KBM-7 (cell line): Measurements from ENCODE around the gene ENAH.
A peak's percentile ranks its signal among the peaks of the same experiment; 100 is the strongest.

ENCODE experiments used
- DNase-seq: peaks from one replicate; pipeline ENCODE4 v3.0.0-alpha.2; 2015
- in situ Hi-C: fragments of 300-500 bp; cut with MboI; formaldehyde crosslinking; loops from 2 replicates; pipeline ENCODE4 v1.14.3; 2020; ENCODE audit warnings: low sequenced_read_pairs, low pct_unique_long_range_greater_than_20kb, mixed read lengths

ENAH gene

DNA sequence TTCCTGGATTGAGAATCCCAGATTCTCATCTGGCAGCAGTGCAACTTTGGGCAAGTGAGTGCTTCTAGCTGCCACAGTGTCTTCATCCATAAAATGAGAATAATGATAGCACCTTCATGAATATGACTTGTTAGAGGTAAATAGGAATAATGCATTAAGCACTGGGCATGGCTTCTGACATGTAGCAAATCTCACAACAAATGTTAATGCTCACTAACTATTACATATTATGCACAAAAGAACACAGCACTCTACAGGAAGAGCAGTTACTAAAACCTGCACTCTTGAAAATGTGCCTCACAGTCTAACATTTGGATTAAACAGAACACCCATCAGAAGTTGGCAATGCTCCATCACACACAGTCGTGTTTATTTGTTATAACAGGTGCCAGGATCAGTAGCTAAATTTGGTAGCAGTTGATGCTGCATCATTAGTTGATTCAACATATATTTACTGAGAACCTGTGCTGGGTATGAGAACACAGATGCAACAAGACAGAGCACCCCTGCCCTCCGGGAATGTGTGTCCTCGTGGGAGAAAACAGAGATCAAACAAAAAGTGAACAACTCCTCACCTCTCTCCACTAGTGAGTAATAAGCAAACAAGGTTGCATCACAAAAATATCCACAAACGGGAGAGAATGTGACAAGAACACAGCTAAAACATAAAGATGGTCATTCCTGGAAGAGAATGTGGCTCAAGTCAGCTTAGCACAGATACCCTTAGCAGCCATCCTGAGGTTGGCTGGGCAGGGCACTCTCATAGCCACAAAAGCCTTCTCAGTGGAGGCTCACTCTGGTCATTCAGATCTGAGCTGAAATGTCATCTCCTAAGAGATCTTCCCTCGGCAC is 198.9 kb downstream of the ENAH start:
- in situ Hi-C loops: no loop called here
- DNase-seq: no peak

DNA sequence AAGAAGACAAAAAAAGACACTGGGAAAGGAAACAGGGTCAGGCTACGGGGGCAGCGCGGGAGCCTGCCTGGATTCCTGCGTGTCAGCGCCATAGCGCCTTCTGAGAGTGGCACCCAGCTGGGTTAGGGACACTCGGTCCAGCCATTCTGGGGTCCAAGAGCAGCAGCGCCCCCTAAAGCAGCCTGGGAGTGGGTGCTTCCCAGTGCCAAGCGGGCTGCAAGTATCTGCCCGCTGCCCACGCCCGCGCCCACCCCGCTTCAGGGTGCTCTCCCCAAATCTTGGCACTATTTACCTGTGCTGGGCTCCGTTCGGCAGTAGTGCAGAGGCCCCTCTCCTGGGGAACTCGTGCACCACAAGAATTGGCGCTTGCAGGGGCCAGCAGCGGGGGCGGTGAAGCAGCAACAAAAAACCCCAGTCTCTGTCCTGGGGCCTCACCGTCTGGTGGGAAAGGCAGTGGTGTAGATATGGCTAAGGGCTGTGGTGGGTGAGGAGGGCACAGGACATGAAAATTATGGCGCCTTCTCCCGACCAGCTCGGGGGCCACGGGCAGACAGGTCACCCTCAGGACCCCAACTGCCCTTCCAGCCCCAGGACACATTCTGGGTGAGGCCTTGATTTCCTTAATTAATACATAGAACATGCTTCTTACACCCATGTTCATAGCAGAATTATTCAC is 200.9 kb downstream of the ENAH start:
- DNase-seq: no peak
- in situ Hi-C loops: no loop called here

DNA sequence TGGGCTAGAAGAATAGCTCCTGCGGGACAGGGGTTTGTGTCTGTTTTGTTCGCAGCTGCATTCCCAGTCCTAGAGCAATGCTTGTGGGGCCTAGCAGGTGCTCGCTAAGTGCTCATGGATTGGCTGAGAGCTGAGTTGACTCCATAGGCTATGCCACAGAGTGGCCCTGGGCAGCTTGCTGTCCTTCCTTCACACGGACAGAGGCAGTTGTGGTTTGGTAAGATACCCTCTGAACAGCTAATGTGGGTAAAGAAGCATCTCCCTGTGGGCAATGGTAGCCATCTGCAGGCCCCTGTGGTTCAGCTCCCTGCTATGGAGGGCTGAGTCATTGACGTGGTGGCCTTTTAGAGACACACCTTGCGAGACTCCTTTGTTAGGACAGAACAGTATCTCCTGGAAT is 201.6 kb downstream of the ENAH start:
- DNase-seq: no peak

DNA sequence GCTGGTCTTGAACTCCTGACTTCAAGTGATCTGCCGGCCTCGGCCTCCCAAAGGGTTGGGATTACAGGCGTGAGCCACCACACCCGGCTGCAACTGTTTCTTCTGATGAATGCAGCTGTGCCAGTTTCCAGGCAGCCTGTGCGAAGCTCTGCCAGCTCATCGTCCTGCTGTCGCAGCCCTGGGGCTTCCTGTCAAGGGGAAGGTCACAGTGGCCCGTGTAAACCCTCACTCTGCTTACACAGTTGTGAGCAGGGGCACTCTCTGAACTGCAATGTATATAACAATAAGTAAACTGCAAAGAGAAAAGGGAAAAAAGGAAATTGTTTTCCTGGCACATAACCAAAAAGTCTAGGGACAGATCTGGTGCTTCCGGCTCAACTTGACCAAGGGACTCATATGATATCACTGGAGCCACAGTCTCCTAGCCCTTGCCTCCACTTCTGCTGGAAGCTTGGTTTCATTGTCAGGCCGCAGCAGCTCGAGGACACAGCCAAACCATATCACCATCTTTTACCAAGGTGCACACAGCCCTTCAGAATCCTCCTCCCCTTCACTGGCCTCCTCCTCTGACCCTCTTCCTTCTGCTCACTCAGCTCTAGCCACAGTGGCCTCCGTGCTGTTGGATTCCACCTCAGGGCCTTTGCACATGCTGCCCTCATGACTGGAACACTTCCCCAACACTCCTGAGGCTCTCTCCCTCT is 202.3 kb downstream of the ENAH start:
- in situ Hi-C loops: no loop called here
- peak; percentile 63 for DNase-seq

More for the DNA sequence above, 201.6 kb downstream of the ENAH start:
- in situ Hi-C loops: no loop called here

DNA sequence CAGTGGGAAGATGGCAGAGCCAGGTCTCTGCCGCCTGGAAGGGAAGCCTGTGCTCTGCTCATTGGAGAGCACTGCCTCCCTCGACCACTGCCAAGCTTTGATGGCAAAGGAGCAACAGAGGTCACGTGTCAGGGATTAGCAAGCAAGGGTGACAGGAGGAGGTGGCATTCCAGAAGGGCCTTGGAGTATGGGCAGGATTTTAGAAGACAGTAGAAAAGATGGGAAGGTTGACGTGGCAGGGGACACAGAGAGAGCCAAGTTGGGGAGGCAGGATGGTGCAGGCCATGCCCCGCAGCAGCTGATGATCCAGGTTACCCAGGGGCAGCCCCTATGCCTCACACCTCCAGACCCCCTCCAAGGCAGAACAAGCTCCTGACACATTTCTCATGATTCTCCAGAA is 203.1 kb downstream of the ENAH start:
- DNase-seq: no peak
- in situ Hi-C loops: no loop called here

DNA sequence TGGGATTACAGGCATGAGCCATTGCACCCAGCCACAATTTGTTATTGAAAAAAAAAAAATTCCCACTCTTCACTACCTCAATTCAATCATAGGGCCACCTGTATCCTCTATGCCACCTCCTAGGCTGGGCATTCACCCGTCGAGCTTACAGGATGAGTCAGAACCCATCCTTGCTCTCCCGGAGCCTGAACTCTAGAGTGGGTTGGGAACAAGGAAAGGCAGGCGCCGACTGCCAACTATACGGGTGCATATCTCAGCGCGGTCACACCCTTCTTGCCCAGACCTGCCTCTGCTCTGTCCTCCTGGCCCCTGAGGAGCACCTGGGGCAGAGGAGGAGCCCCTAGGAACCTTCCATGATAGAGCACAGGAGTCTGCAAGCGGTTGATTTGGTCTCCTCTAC is 203.7 kb downstream of the ENAH start:
- no peak for DNase-seq
- in situ Hi-C loops: no loop called here

DNA sequence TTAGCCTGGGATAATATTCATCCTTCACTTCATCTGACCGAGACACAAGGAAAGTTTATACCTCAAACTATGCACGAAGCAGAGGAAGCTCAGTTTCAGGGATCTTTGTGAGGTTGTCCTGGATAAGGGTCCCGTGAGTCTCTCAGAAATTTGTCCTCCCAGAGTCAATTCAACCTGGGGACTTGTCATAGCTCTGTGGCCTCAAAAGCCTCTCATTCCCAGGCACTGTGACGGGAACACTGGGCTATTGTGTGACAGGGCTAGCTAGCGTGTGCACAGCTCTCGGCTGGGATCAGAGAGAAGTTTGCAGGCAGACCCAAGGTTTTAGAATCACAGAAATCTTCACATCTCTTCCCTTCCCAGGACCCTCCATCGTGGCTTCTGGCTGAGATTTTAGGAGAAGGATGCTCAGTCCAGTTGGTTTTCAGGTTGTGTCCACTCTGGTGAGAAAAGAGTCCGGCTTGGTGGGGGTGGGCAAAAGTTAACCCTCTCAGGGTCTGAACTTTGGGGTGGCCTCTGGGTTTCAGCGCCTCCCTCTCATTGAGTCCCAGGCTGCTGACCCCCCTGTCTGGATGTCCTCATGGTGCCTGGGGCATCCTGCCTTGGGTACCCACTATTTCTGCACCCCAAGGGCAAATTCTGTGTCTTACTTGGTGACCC is 204.6 kb downstream of the ENAH start:
- DNase-seq: no peak
- in situ Hi-C loops: no loop called here

DNA sequence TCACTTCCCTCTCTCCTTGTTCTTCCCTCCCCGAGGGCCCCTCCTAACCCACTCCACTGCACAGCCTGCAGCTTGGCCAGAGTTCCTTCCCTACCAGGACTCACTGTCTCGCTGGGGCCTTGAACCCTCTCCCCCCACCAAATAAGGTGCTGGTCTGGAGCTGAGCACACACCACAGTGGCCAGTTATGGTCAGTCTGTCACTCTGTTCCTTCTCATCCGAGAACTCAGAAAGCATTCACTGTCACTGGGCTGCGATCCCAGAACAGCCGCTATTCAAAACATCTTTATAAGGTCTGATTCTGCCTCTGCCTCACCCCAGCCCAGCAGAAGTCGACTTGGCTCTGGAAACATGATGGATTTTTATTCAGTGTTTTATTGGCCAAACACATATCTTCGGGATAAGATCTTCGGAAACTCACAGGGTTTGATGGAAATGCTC is 205.3 kb downstream of the ENAH start:
- DNase-seq: no peak
- in situ Hi-C loops: no loop called here

DNA sequence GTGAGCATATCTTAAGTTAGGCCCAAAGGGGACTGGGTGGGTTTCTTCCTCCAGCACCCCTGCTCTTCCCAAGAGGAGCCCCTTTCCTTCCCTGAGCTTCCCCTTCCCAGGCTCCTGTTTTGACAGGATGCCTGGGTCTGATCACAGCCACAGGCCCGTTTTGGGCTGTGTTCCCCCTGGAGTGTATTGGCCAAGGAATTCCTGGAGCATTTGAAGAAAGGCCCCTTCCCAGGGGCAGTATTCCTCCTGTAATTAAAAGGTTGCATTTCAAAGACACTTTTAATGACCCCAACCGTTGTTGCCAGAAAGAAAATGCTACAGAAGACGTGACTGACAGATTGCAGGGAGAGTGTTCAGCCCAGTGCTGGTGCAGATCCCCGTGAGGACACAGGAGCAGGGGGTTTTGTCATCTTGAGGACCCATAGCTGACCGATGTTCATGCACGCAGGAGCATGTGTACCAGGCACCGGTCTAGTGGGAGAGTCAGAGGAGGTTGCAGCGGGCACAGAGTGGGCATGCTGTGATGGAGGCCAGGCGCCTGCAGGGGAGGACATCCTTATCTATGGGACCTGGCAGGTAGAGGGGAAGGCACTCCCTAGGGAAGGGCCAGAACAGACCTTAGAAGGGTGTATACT is 205.8 kb downstream of the ENAH start:
- no peak for DNase-seq
- in situ Hi-C loops: no loop called here

DNA sequence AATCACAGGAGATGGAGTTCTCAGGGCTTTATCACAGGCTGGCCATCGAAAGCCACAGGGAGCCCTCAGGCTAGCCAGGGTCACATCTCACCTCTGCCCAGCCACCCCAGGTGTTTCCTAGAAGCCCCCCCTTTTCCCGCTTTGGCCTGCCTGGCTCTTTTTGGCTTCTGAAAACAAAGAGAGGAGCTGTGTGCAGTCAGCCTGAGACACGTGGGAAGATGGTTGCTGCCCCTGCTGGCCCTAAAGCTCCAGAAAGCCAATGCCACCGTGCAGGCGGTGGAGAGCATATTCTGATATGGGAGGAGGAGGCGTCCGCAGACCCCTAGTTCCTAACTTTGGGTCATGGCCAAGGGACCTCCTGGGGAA is 206.3 kb downstream of the ENAH start:
- no peak for DNase-seq
- in situ Hi-C loops: no loop called here

DNA sequence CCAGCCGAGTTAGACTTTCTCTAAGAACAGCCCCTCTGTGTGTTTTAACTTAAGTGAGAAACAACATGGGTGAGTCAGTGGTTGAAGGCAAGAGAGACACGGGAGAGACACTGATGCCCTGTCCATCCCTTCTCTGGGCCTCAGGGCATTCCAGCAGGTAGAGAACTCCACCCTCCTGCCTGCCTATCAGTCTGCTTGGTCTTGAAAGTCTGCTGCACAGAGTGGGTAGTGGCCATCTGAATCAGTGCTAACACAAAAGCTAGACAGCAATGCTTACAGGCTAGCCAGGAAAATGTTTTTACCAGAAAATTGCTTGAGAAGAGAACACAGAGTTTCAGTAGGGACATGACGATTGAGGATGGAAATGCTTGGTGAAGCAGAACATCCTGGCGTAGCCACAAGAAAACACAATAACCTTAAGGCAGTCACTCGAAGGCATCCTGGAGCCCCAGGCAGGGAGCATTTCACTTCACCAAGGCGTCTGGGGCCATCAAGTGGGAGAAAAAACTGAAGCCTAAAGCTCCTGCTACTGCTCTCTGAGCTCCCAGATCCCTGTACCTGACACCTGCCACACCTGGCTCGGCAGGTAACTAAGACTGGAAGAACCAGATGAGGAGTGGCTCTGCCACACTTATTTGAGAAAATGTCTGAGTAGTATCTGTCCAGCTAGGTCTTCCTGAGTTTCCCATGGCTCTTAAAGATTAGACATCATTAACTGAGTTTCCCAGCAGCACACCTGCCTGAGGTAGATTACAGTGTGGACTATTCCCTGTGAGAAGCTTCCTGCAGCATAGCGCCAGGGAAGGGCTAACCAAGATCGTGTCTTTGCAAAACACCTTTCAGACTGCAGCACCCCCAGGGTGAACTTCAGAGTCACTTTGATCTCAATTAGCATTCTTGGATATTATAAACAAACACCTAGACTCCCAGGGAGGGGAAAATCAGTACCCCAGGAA is 207.0 kb downstream of the ENAH start:
- no peak for DNase-seq
- in situ Hi-C loops: no loop called here

DNA sequence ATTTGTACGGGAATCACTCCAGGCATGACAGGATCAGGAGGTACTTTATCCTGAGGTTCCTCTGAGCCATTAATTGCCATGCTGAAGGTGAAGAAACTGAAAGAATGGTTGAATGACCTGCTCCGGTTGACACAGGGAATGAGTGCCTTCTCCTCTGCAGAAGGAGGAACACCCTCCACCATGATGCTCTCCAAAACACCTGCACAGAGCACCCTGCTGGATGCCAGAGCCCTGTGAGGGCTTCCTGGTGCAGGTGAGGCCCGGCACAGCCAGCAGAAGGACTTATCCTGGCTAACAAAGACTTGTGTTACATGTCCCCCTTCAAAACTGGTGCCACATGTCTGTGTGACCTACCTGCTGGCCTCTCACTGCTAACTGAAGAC is 210.8 kb downstream of the ENAH start:
- DNase-seq: no peak
- in situ Hi-C loops: no loop called here

DNA sequence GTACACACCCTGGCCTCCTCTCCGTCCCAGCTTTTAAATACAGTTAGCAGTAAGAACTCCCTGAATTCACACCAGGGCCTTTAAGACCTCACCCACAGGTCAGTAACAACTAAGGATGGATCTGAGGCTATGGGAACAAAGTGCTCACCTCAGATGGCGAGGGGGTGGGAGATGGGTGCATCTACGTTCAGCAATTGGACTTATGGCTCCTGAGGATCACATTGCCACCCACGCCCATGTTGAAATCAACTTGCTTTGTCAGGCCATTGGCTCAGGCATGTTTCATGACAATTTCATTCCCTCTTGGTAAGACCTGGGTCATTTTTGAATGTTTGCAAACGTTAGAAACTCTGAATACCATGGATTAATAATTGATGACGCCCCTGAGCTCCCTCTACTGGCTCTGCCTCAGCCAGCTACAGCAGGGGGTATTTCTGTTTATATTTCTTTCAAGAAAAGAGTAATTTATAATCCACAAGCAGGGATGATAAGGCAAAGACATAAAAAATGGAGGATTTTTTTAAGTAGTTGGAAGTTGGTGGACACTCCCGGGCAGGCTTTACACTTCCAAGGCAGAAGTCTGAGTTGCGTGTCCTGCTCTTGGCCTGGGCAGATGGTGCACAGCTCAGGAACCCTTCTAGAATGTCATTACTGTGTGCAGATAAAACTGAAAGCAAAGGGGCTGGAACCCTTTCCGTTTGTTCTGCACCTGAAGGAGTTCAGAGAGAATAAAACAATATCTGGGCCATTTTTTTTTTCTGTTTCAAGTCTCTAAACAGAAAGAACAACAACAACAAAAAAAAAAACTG is 211.4 kb downstream of the ENAH start:
- in situ Hi-C loops: no loop called here
- DNase-seq: no peak

DNA sequence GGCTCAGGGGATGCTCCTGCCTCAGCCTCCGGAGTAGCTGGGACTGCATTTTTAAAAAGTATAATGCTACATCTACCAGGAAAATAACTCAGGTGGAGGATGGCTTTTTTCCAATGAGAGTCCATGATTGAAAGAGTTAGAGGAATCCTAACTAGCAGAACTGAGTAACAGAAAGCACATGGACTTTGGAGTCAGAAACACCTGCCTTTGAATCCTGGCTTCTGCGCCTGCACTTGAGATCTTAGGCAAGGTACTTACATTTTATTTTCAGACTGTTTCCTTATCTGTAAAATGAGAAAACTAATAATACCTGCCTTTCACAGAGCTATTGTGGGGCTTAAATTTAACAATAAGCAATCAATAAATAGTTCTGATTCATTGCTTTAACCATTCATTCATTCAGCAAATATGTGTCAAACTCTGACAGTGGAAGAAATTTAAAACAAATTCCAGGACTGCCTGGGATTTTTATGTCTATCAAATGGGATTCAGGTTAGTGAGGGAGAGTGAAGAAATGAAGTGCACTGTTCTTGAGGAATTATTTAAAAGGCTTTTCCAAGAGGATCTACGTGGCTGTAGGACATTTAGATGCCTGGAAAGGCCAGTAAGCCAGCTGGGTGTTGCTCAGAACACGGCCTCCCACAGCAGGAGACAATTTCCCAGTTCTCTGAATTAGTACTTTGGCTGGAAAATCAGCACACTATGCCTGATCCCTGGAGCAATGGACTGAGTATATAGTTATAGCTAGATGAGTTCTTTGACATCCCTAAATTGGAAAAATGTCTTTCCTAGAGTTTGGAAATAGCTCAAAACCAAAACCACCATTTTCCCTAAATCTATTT is 212.3 kb downstream of the ENAH start:
- in situ Hi-C loops: no loop called here
- DNase-seq: no peak

DNA sequence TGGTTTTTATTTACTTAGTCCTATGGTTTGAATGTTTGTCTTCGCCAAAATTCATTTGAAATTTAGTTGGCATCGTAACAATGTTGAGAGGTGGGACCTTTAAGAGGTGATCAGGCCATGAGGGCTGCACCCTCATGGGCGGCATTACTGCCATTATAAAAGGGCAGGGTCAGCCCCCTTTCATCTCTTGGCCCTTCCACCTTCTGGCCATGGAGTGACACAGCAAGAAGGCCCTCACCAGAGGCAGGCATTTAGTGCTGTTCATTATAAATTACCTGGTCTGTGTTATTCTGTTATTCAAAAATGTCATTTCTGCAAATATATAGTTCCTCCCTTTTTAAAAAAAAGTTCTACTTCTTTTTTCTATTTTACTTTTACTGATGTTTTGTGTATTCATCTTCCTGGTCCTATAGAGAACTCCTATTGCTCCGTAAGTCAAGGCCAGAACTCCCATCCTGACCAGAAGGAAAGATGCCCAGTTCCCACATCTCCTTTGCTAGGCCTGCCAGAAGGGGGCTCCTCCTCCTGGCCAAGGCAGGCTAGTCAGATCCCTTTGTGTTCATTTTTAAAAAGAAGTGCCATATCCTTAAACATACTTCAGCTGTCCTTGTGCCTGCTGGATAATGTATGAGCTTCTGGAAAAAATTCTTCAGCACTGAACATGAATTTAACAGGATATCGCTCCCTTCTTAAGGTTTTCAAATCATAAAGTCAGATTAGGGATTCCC is 215.0 kb downstream of the ENAH start:
- peak; percentile 22 for DNase-seq
- in situ Hi-C loops: no loop called here
